ENCODE measurements around the gene SYVN1. TPM values are rescaled to one million over a fixed set of nuclear protein-coding genes. Genes with fewer than 3 reads are reported as not detected.

SYVN1 gene
- total RNA-seq, 2 experiments from 2014 or later, result 89.1 to 96.8 TPM

- no peaks in the 10 kb centered on the region for H3K27me3 ChIP-seq (ENCODE audit: control insufficient read depth in 1 of 2, insufficient read depth in 2 of 2, low read length in 2 of 2)
- intact Hi-C loops (cut with DNase I, micrococcal nuclease), result no loop called here
- no peaks in the 10 kb centered on the region for H3K36me3 Mint-ChIP-seq (ENCODE audit: low read depth)
These were observed 26.3 kb upstream of the SYVN1 start for GRCh38 chr11:65160643-65161042.

DNA sequence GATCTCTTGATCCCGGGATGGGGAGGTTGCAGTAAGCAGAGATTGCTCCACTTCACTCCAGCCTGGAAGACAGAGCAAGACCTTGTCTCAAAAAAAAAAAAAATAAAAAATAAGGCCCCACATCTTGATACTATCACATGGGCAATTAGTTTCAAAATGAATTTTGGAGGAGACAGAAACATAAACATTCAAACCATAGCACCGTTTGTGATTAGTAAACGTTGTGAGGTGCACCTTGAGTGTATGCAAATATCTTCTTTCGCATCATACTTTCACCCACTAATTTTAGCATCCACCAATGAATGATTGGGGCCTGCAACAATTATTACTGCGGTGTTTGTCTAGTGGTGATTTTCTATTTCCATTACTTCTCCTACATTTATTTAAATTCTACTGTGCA is 24.7 kb upstream of the SYVN1 start:
- CTCF ChIA-PET, result no interaction called here
- H3K27me3 Mint-ChIP-seq, result peaks cover 4% of the 10 kb centered on the region
- POLR2A ChIA-PET, result no interaction called here

More at GRCh38 chr11:65160643-65161042, 26.3 kb upstream of the SYVN1 start:
- ChIA-PET CTCF (no interaction called here), POLR2A (no interaction called here)
- Mint-ChIP-seq H3K4me3 (no peak overlapping the region), H3K27me3 (peaks cover 4% of the 10 kb centered on the region), H3K4me1 (ENCODE audit: low read depth) (no peaks in the 10 kb centered on the region), H3K9me3 (no peaks in the 10 kb centered on the region), H3K27ac (no peak overlapping the region)
- H3K9me3 ChIP-seq (ENCODE audit: control insufficient read depth in 1 of 2, insufficient read depth in 1 of 2, low read length in 2 of 2), result no peaks in the 10 kb centered on the region
- no peak overlapping the region for H3K27ac ChIP-seq (ENCODE audit: low read depth in 1 of 2, low read length in 2 of 2)
- H3K36me3 ChIP-seq (ENCODE audit: insufficient read depth, low read length), result no peaks in the 10 kb centered on the region
- TF ChIP-seq, protein P1, sequence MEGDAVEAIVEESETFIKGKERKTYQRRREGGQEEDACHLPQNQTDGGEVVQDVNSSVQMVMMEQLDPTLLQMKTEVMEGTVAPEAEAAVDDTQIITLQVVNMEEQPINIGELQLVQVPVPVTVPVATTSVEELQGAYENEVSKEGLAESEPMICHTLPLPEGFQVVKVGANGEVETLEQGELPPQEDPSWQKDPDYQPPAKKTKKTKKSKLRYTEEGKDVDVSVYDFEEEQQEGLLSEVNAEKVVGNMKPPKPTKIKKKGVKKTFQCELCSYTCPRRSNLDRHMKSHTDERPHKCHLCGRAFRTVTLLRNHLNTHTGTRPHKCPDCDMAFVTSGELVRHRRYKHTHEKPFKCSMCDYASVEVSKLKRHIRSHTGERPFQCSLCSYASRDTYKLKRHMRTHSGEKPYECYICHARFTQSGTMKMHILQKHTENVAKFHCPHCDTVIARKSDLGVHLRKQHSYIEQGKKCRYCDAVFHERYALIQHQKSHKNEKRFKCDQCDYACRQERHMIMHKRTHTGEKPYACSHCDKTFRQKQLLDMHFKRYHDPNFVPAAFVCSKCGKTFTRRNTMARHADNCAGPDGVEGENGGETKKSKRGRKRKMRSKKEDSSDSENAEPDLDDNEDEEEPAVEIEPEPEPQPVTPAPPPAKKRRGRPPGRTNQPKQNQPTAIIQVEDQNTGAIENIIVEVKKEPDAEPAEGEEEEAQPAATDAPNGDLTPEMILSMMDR (IDR thresholded peaks at IDR 0.05), result no peak
- no peaks in the 10 kb centered on the region for H3K4me1 ChIP-seq (ENCODE audit: insufficient read depth, low read length)
- no peak for DNase-seq
- no peak for ATAC-seq (ENCODE audit: poor library complexity)
- H3K4me3 ChIP-seq (ENCODE audit: low read length), result no peak overlapping the region

DNA sequence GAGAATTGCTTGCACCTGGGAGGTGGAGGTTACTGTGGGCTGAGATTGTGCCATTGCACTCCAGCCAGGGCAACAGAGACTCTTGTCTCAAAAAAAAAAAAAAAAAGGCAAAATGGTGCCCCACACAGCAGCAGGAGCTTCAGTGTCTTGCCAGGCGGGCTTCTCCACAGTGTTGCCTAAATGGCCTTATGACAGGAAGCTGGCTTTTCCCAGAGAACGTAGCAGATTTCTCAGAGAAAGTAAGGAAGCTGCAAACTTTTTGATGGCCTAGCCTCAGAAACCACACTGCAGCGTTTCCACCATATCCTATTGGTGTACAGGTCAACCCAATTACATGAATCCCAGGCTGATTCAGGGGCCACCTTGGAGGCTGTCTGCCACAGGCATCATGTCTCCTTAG is 23.0 kb upstream of the SYVN1 start:
- Mint-ChIP-seq H3K27ac (no peak overlapping the region), H3K9me3 (no peaks in the 10 kb centered on the region), H3K27me3 (peaks cover 4% of the 10 kb centered on the region), H3K4me3 (no peak overlapping the region), H3K4me1 (ENCODE audit: low read depth) (no peaks in the 10 kb centered on the region), H3K36me3 (ENCODE audit: low read depth) (no peaks in the 10 kb centered on the region)
- ATAC-seq (ENCODE audit: poor library complexity) (no peak), DNase-seq (no peak)
- no peaks in the 10 kb centered on the region for H3K27me3 ChIP-seq (ENCODE audit: control insufficient read depth in 1 of 2, insufficient read depth in 2 of 2, low read length in 2 of 2)
- ChIA-PET CTCF (no interaction called here), POLR2A (no interaction called here)
- H3K27ac ChIP-seq (ENCODE audit: low read depth in 1 of 2, low read length in 2 of 2), result no peak overlapping the region
- no peaks in the 10 kb centered on the region for H3K4me1 ChIP-seq (ENCODE audit: insufficient read depth, low read length)
- H3K9me3 ChIP-seq (ENCODE audit: control insufficient read depth in 1 of 2, insufficient read depth in 1 of 2, low read length in 2 of 2), result no peaks in the 10 kb centered on the region
- no peak overlapping the region for H3K4me3 ChIP-seq (ENCODE audit: low read length)
- intact Hi-C loops (cut with DNase I, micrococcal nuclease), result no loop called here
- H3K36me3 ChIP-seq (ENCODE audit: insufficient read depth, low read length), result no peaks in the 10 kb centered on the region
- TF ChIP-seq, protein P1 (IDR thresholded peaks at IDR 0.05), result no peak

More for the DNA sequence above, 24.7 kb upstream of the SYVN1 start:
- Histone ChIP-seq H3K36me3 (ENCODE audit: insufficient read depth, low read length) (no peaks in the 10 kb centered on the region), H3K9me3 (ENCODE audit: control insufficient read depth in 1 of 2, insufficient read depth in 1 of 2, low read length in 2 of 2) (no peaks in the 10 kb centered on the region), H3K27me3 (ENCODE audit: control insufficient read depth in 1 of 2, insufficient read depth in 2 of 2, low read length in 2 of 2) (no peaks in the 10 kb centered on the region), H3K27ac (ENCODE audit: low read depth in 1 of 2, low read length in 2 of 2) (no peak overlapping the region), H3K4me3 (ENCODE audit: low read length) (no peak overlapping the region), H3K4me1 (ENCODE audit: insufficient read depth, low read length) (no peaks in the 10 kb centered on the region)
- Mint-ChIP-seq H3K9me3 (no peaks in the 10 kb centered on the region), H3K27ac (no peak overlapping the region), H3K4me1 (ENCODE audit: low read depth) (no peaks in the 10 kb centered on the region), H3K4me3 (no peak overlapping the region), H3K36me3 (ENCODE audit: low read depth) (no peaks in the 10 kb centered on the region)
- TF ChIP-seq, protein P1 (IDR thresholded peaks at IDR 0.05), result no peak
- intact Hi-C loops (cut with DNase I, micrococcal nuclease), result no loop called here
- no peak for DNase-seq
- ATAC-seq (ENCODE audit: poor library complexity), result no peak

Measured in CD4-positive, alpha-beta T cell (primary cell).